HepG2 (cell line): Measurements from ENCODE around the gene PLA2G12A. TPM values are rescaled to one million over a fixed set of nuclear protein-coding genes. Genes with fewer than 3 reads are reported as not detected.

Source experiments
- ATRX ChIP-seq: sonication (generic); formaldehyde crosslinking; IDR thresholded peaks from 2 replicates; pipeline ENCODE4 v1.4.0; 2020; ENCODE audit warnings: missing genetic modification reagents, borderline replicate concordance
- CENPT ChIP-seq: sonication (generic); formaldehyde crosslinking; IDR thresholded peaks from 2 replicates; pipeline ENCODE4 v1.8.0; 2022; ENCODE audit warnings: low read depth, mild to moderate bottlenecking, moderate library complexity, missing genetic modification reagents
- POLR2AphosphoS5 ChIP-seq: IDR thresholded peaks from 2 replicates; pipeline ENCODE4 v1.6.1; 2012; ENCODE audit warnings: low read depth, low read length
- PRPF4 ChIP-seq: fragments of 200-400 bp; formaldehyde crosslinking; IDR thresholded peaks from 2 replicates; pipeline ENCODE4 v1.6.1; 2016; ENCODE audit warnings: low read length, low read depth; ENCODE audit not compliant: poor library complexity, severe bottlenecking
- TAF1 ChIP-seq: sonication (generic); formaldehyde crosslinking; IDR thresholded peaks from 2 replicates; pipeline ENCODE4 v1.4.0; 2020; ENCODE audit warnings: missing genetic modification reagents
- ZFP1 ChIP-seq: IDR thresholded peaks from 2 replicates; pipeline ENCODE4 v1.6.1; 2016
- ZNF598 ChIP-seq: sonication (generic); formaldehyde crosslinking; IDR thresholded peaks from 2 replicates; pipeline ENCODE4 v1.5.1; 2020; ENCODE audit warnings: mild to moderate bottlenecking, missing genetic modification reagents, borderline replicate concordance
- ZNF740 ChIP-seq: sonication (generic); formaldehyde crosslinking; IDR thresholded peaks from 2 replicates; pipeline ENCODE4 v1.4.0; 2020; ENCODE audit warnings: missing genetic modification reagents
- ZSCAN29 ChIP-seq: sonication (generic); formaldehyde crosslinking; conservative IDR thresholded peaks from 2 replicates; pipeline ENCODE4 v1.4.0; 2020; ENCODE audit warnings: mild to moderate bottlenecking, missing genetic modification reagents
- polyA plus RNA-seq, 8 experiments: library from polyadenylated mRNA; depleted of rRNA in 3 of 8; stranded (reverse) in 7 of 8; unstranded in 1 of 8; fragments of >200 nt; fragmentation: Illumina TruSeq in 4 of 8; extraction: Trizol in 4 of 8; gene quantifications; 2 replicates each; pipeline versions ENCODE4 v1.2.1 to v1.2.3, GENCODE V29; 2011 to 2016; ENCODE audit warnings: low read depth in 4 of 8, missing spikeins in 1 of 8, mixed read lengths in 1 of 8; ENCODE audit not compliant: insufficient read depth in 1 of 8
- total RNA-seq, 5 experiments: library from RNA; depleted of rRNA; stranded (reverse); fragments of >200 nt; fragmentation: Illumina TruSeq; extraction: Trizol; gene quantifications; 2 replicates each; pipeline ENCODE4 v1.2.3, GENCODE V29; 2016; ENCODE audit warnings: low read depth in 1 of 5
- TF ChIP-seq, protein P1 (sequence below), 2 experiments: fragments of 450-650 bp in 1 of 2; sonication (generic) in 1 of 2; formaldehyde crosslinking in 1 of 2; IDR thresholded peaks; 2 replicates each; pipeline versions ENCODE4 v1.6.1 to v1.8.0; 2016 to 2022; ENCODE audit warnings: antibody characterized with exemption in 1 of 2, mild to moderate bottlenecking in 1 of 2, missing genetic modification reagents in 1 of 2

Gene PLA2G12A
- total and polyA plus RNA-seq, 2 of the 13 experiments (the other 11 are each of a cell fraction or from before 2014, with no cell fraction given), result 61.2 to 64.0 TPM

- TF ChIP-seq ZNF740 (CRISPR knock-in tag), result no peak
- TF ChIP-seq TAF1, result no peak
- TF ChIP-seq CENPT (CRISPR knock-in tag), result no peak
- no peak for TF ChIP-seq PRPF4
- TF ChIP-seq ZFP1, result no peak
- TF ChIP-seq ZNF598, result no peak
- no peak for TF ChIP-seq ZSCAN29 (CRISPR knock-in tag)
- TF ChIP-seq POLR2AphosphoS5, result no peak
- TF ChIP-seq ATRX, result no peak
- TF ChIP-seq, protein P1, sequence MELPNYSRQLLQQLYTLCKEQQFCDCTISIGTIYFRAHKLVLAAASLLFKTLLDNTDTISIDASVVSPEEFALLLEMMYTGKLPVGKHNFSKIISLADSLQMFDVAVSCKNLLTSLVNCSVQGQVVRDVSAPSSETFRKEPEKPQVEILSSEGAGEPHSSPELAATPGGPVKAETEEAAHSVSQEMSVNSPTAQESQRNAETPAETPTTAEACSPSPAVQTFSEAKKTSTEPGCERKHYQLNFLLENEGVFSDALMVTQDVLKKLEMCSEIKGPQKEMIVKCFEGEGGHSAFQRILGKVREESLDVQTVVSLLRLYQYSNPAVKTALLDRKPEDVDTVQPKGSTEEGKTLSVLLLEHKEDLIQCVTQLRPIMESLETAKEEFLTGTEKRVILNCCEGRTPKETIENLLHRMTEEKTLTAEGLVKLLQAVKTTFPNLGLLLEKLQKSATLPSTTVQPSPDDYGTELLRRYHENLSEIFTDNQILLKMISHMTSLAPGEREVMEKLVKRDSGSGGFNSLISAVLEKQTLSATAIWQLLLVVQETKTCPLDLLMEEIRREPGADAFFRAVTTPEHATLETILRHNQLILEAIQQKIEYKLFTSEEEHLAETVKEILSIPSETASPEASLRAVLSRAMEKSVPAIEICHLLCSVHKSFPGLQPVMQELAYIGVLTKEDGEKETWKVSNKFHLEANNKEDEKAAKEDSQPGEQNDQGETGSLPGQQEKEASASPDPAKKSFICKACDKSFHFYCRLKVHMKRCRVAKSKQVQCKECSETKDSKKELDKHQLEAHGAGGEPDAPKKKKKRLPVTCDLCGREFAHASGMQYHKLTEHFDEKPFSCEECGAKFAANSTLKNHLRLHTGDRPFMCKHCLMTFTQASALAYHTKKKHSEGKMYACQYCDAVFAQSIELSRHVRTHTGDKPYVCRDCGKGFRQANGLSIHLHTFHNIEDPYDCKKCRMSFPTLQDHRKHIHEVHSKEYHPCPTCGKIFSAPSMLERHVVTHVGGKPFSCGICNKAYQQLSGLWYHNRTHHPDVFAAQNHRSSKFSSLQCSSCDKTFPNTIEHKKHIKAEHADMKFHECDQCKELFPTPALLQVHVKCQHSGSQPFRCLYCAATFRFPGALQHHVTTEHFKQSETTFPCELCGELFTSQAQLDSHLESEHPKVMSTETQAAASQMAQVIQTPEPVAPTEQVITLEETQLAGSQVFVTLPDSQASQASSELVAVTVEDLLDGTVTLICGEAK (IDR thresholded peaks at IDR 0.05), result no peak
- TF ChIP-seq, protein P1 (CRISPR knock-in tag; IDR thresholded peaks at IDR 0.05), result no peak
Measured at GRCh38 chr4:109733728-109734127, 3.9 kb upstream of the PLA2G12A start (continued).
